GM19463 (cell line): ENCODE results near the gene ADSL.

Experiments
- ATAC-seq: cut with Tn5 transposase; IDR thresholded peaks from one replicate; pipeline ENCODE4 v1.9.1; 2021; ENCODE audit warnings: mild to moderate bottlenecking, moderate library complexity; ENCODE audit not compliant: unreplicated experiment

Gene ADSL

DNA sequence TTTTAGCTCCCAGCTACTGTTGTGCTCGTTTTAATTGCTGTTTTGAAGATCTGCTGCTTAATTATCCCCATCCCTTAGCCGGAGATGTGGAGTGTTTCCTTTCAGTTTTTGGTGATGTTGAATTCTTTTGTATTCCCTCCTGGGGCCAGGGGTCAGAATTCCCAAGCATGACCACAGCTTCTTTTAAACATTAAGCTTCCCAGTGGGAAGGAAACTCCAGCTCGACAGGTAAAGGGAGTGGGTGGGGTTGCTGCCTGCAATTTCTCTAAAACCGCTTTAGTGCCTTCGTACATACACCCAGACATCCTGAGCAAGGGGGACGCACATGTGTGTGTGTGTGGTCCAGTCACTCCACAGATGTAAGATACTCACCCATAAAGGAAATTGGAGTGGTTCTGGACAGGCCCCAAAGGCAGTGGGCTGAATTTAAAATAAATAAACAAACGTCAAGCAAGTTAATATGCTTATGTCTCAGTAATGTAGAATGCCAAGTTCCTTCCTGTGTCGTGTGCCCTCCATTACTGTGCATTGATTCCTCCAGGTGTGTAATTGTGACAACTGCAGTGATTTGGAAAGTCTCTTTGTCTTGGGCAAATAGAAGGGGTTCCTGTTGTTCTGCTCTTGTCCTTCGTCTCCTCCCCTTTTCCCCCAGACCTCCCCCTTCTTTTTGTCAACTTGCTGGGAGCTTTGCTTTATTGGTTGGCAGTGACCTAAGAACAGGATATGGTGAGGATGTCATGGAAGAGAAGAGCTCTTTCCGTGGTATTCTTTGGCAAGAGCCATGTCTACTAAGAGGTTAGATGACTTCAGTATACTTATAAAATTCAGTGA is 19.2 kb upstream of the ADSL start:
- ATAC-seq = no peak

DNA sequence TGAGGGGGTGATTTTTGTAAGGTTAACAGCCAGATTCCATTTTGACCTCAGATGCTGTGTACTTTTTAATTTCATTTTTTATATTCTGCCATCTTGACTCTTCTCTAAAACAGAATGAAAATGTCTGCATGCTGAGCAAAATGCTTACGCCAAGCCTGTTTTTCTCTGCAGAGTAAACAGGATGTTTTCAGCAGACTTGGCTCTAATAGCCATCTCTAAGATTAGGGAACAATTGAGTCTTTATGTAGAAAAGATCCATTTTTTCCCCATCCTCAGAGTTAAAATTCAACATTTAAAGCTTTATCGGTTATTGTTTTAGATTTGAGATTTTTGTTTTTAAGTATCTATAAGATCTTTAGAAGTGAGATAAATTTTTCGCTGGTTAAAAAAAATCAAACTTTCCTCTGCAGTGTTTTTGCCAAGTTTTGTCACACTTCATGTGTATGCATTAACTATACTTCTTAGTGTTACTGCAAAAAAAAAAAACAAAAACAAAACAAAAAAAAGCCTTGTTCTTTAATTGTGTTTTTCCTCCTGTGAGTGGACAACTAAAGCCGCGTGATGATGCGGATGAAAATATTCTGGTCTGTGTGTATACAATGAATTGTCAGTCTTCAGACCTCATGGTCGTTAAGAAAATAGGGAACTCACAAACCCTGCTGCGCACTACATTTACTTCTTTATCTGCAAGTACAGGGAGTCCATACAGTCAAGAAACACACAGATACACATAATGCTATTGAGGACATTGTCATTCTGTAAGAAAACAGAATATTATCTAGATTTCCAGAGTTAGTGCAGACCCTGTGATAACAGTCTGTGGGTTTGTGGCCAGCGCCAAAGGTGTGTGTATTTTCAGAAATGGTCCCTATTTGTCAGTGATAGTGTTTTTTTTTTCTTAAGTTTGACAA is 17.5 kb upstream of the ADSL start:
- ATAC-seq = no peak

DNA sequence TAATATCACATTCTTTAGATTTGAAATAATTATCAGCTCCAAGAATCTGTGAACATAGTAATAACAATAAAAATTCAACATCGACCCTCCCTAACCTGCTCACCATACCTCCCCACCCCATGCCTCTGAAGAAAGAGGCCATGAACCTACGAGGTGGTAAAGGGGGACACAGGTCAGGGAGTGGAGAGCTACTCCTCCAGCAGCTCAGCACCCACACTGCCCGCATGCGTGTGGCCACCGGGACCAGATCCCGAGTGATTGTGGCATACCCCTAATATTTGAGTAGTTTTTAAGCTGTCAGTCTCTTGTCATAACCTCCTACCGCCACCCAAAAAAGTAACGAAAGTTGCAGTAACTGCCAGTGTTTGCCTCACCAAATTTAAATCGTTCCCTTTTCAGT is 16.8 kb upstream of the ADSL start:
- no peak for ATAC-seq

DNA sequence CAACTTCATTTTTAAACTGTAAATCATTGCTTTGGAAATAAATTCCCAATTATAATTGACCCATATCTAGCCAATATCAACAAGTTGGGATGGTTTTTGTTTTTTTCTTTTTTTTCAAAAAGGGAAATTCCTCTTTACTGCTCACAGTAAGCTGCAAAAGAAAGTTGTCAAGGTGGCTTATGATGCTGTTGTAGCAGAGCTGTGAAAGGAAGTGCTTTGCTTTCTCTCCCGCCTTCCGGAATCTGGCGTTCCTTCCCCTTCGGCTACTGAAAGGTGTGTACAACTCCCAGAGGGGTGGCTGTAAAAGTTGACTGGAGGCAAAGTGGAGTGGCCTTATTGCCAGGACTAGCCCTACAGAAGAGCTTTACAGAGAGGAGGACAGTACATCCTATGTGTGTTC is 16.2 kb upstream of the ADSL start:
- ATAC-seq = no peak

DNA sequence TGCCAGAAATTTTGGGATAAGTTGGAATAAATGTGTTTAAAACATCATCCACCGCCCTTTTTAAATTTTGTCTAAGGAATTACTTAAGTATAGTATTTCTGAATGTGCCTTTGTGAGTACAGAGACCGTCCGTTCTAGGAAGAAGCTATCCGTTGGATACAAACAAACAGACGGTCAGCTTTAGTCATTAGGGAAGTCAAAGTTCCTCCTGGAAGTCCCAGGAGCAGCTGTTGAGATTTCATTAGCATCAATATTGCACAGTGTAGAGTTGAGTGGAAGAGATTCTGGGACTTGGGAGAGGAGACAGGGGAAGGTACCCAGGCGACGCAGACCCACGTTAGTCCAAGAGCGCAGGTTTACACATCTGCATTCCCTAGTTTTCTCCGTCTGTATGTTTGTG is 15.7 kb upstream of the ADSL start:
- ATAC-seq = no peak

DNA sequence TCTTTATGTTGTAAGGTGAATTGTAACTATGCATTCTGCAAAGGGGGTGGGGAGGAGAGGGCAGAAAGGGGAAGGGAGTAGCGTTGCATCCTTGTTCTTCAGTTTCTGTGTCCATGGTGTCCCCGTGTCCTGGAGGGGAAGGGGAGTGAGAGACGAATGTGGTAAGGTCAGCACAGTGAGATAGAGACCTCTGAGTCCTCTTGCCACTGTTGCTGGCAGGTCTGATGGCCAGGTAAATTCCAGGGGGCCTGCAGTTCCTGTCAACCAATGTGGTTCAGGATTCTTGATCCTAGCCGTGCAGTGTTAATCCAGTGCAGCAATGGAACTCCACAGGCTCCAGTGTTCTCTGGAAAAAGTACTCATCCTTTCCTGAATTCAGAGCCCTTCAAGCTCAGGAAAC is 14.6 kb upstream of the ADSL start:
- ATAC-seq = no peak

DNA sequence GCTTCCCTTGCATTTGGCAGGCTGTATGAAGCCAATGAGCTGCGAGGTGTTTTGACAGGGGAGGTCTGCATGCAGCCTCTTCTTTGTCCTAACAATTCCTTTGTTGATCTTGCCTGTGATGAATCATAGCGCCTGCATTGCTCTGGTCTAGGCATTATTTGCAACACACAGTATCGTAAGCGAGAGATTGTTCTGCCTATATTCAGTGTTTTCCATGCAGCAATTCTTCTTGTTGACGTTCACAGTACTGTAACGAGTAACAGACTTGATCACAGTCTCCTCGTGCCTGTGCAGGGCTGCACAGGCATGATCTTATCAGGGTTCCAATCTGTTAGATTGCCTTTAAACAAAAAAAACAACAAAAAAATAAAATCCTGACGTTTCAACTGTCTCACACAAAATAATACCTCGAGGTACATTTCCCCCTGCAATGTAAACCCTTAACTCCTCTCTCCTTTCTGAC is 13.9 kb upstream of the ADSL start:
- no peak for ATAC-seq

DNA sequence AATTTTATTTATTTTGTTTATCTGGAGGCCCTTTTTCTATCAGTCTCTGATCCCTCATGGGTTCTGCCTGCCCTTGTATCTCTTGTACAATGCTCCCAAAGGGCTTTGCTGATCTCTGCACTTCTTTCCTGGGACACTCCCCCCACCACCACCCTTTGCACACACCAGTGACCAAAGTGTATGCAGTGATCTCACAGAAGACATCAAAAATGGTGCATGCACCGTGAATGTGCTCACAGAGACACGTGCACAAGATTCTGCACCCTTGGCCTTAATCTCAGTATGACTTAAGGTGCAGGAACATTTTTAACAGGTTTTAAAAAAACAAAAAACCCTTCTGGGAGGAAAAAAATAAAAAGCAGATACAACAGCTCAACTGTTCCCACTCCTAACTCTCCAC is 12.2 kb upstream of the ADSL start:
- ATAC-seq = no peak

DNA sequence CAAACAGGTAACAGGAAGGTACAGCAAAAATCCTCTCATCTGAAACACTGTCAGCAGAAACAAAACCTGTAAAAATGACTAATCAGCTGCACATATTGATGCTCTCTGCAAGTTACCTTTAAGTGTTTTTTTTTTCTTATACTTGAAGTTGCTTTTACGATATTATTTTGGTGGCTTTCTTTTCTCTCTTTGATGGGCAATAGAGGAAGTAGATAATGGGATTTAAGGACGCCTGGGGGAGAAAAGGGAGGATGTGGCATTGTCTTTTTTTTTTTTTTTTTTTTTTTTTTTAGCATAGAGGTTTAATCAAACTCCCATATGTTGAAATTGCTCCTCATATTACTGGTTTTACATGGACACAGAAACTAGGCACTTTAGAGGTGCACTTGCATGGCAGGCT is 11.4 kb upstream of the ADSL start:
- ATAC-seq = no peak

DNA sequence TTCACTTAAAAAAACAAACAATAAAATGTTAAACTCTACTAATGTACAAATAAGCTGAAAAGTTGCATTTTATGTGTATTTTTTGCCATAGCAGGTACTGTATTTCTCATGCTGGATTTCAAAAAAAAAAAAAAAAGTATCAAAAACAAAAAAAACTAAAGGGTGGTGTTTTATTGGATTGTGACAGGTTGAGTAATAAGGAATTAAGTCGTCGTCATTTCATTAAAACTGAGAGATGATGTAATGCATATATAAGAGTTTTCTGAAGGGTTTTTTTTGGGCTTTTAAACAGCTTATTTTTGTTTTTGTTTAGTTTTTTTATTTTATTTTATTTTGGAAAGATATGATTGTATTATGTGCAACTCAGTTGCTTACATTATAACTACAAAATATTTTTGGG is 10.9 kb upstream of the ADSL start:
- ATAC-seq = no peak

DNA sequence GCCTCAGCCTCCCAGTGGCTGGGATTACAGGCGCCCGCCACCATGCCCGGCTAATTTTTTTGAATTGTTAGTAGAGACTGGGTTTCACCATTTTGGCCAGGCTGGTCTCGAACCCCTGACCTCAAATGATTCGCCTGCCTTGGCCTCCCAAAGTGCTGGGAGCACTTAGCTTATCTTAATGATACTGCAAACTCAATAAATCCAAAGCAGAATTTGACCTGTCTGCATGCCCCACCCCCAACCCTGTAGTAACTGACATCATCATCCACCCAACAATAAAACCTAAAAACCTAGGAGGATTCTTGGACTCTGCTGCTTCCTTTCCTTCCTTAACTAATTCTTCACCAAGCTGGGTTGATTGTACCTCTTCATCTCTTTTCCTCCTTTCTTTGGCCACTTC is 6.3 kb upstream of the ADSL start:
- ATAC-seq = no peak

DNA sequence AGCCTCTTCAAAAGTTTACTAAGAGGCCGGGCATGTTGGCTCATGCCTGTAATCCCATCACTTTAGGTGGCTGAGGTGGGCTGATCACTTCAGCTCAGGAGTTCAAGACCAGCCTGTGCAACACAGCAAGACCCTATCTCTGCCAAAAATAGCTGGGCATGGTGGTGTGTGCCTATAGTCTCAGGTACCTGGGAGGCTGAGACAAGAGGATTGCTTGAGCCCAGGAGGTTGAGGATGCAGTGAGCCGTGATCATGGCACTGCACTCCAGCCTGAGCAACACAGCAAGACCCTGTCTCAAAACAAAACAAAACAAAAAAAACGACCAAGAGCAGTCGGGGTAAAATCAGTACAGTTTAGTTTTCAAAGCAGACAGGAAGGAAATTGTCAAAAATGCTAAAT is 4.7 kb upstream of the ADSL start:
- ATAC-seq = no peak

DNA sequence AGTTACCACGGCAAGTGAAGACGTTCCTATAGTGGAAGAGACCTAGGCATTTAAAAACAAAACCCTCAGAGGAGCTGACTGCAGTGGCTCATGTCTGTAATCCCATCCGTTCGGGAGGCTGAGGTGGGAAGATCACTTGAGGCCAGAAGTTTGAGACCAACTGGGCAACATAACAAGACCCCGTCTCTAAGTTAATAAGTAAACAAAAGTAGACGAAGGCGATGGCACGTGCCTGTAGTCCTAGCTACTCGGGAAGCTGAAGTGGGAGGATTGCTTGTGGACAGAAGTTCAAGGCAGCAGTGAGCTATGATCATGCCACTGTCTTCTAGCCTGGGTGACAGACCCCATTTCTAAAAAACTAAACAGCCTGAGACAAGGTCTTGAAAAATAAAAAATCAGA is 3.8 kb upstream of the ADSL start:
- ATAC-seq = no peak

DNA sequence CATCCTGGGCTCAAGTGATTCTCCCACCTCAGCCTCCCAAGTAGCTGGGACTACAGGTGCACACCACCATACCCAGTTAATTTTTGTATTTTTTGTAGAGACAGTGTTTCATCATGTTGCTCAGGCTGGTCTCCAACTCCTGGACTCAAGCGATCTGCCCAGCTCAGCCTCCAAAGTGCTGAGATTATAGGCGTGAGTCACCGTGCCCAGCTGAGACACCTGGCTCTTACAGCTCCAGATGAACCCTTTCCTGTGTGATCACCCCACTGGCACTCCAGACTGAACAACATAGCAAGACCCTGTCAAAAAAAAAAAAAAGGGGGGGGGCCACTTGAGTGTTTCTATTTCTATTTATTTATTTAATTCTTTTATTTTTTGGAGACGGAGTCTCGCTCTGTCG is 1.0 kb upstream of the ADSL start:
- no peak for ATAC-seq

DNA sequence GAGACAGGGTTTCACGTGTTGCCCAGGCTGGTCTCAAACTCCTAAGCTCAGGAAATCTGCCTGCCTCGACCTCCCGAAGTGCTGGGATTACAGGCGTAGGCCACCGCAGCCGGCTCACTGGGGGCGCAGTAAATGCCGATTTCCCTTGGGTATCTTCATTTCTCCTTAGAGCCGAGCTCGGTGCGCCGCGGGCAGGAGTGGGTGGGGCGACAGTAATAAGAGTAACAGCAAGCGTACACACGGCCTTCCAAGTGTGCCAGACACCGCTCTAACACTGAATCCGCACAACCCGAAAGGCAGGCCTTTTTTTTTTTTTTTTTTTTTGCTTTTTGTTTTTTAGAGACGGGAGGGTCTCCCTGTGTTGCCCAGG is 500 bp upstream of the ADSL start:
- no peak for ATAC-seq

DNA sequence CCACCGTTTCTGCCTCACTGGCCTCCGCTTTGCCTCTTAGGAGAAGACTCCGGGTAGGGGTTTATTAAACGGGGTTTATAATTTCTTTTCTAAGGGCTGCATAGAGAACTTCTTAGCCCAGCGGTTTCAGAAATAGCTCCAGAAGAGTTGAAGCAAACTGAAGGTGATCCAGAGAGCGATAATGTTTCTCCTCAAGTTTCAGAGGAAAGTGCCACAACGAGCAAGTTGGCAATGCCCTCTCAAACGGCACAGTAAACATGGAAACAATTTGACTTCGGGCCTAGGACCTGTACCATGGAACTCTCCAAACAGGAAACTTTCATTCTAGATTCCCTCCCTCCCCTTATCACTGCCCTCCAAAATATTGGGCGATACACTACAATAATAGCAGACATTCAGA is 1.0 kb downstream of the ADSL start:
- ATAC-seq = no peak

DNA sequence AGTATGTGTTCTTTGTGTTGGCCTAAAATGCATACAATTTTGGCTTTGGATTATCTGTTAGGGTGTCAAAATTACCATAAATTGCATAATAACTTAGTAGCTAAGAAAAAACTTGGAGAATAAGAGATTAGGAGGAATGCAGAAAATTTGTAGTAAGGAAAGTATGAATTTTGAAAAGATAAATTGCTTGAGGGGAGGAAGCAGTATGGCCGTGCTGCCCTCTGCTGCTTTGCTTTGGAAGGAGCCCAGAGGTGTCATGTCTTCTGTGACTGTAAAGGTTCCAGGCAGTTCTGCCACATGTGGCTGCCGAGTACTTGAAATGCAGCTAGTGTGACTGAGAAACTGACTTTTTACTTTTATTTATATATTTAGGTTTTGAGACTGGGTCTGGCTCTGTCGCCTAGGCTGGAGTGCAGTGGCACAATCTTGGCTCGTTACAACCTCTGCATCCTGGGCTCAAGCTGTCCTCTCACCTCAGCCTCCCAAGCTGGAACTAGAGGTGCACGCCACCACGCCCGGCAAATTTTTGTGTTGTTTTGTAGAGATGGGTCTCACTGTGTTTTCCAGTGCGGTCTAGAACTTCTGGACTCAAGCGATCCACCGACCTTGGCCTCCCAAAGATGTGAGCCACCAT is 1.8 kb downstream of the ADSL start:
- no peak for ATAC-seq

DNA sequence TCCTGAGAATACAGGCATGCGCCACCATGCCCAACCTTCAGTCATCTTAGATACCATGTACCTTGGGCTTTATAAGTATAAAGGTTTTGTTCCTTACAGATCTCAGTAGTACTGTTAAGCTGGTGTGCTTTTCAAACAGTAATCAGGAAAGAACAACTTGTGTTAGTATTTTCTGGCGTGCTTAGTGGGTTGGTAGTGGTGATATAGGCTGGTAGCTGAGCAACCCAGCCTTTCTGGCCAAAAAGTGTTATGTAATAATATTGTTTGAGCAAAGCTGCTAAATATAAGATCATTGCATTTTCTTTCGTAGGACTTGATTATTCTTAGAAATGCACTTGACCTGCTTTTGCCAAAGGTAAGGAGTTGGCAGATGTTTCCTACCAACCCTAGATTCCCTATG is 6.5 kb downstream of the ADSL start:
- ATAC-seq = no peak

DNA sequence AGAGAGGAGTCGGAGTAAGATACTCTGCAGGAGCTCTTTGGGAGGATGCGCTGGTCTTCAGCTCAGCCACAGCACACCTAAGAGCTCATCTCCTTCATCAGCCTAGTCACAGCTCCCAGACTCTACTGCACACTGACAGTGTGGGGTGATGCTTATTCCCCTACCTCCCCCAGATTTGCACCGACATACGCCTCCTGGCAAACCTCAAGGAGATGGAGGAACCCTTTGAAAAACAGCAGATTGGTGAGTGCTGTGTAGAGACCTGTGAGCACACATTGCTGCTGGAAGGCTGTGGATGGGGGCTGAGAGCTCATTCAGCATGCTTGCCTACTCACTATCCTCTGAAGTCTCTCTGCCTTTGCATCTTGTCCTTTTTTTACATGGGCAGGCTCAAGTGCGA is 14.8 kb downstream of the ADSL start:
- no peak for ATAC-seq

DNA sequence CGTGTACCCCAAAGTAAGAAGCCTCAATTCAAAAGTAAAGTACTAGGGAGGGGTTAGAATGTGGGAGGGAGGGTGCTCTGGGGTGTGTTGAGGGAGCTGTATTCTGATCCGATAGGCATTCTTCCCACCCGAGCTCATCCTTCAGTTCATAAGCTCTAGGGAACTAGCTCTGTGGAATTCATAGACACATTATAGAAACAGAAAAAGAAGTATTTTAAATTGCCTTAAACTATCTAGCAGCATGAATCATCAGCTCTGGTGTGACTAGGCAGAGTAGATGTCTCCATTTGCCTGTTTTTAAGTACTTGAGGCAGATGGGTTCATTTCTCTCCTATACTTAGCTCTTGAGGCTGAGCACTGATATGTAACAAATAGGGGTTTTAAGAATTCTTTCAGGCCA is 16.8 kb downstream of the ADSL start:
- no peak for ATAC-seq

DNA sequence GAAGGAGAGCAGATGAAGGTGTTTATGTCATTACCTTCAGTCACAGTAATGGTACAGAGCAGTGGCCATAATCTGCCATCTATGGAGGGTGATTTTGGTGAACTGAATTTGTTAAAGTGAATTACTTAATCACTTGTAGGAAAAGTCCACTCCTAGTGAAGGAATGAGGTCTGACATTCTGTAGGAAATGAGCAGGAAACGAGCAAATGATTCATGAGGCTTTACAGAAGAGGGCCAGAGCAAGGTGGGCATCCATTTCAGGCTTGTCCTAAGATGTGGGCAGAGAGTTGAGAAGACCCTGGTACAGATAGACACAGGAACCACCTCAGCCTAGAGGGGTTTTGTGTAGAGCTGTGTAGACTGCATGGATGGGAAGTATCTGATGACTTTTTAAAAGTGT is 18.1 kb downstream of the ADSL start:
- ATAC-seq = no peak

DNA sequence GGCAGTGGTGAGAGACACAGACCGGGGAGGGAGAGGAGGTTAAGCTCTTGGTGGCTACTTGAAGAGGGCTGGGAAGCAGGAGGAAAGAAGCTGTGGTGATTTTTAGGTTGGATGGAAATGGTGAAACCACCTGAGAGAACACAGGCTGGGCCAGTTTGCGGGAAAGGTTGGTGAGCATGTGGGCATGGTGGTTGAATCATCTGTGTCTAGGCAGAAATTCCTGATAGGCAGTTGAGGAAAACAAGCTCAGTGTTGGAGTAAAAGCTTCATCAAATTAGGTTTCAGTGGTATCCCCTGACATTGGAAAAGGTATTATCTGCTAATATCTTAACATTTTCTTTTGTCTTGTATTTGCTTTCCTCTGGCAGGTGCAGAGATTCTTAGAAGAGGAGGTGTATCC is 19.8 kb downstream of the ADSL start:
- no peak for ATAC-seq
